Stimulated activated CD4-positive, alpha-beta T cell treated with anti-CD3 and anti-CD28 coated beads, Interleukin-1b, Interleukin-23, amount 100 ng/mL, for 1 hour (primary cell): ENCODE measurements around the gene CHIT1.
"Not testable (repeated sequence)": the region's sequence is repeated elsewhere in the genome, so short reads cannot be mapped to it uniquely, and the experiment has no call there.

Experiments
- DNase-seq, 2 donors: peaks; one replicate each; pipeline ENCODE4 v3.0.0-alpha.2; 2020; ENCODE audit warnings: low read depth in 2 of 2

Gene CHIT1

GRCh38 chr1:203266140-203266539, 36.7 kb upstream of the CHIT1 start:
- not testable (repeated sequence) for DNase-seq

GRCh38 chr1:203265541-203265940, 36.1 kb upstream of the CHIT1 start:
- no peak for DNase-seq

- no peak for DNase-seq
Observed at GRCh38 chr1:203264052-203264501, 34.6 kb upstream of the CHIT1 start.

DNA sequence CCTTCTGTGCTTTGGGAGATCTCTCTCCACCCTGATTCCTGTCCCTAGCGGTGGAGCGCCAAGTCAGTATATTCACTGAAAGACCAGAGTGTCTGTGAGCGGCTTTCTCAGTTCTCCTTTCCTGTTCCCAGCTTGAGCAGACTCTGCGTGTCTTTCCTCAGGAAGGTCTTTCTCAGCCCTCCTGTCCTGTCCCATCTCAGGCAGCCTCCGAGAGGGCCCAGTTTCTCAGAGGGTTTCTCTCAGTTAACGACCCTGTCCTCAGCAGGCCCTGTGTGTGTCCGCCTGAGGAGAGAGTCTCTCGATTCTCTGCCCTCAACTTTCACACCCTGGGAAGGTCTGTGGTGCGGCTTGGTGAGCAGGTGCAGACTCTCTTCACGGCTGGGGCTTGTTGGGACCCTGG, 34.0 kb upstream of the CHIT1 start:
- no peak for DNase-seq

GRCh38 chr1:203256636-203257035, 27.2 kb upstream of the CHIT1 start:
- DNase-seq: not testable (repeated sequence)

- DNase-seq: not testable (repeated sequence)
Observed at GRCh38 chr1:203254782-203255181, 25.3 kb upstream of the CHIT1 start.

- DNase-seq: no peak
Observed at GRCh38 chr1:203252678-203253077, 23.2 kb upstream of the CHIT1 start.

GRCh38 chr1:203251466-203251865, 22.0 kb upstream of the CHIT1 start:
- no peak for DNase-seq

DNA sequence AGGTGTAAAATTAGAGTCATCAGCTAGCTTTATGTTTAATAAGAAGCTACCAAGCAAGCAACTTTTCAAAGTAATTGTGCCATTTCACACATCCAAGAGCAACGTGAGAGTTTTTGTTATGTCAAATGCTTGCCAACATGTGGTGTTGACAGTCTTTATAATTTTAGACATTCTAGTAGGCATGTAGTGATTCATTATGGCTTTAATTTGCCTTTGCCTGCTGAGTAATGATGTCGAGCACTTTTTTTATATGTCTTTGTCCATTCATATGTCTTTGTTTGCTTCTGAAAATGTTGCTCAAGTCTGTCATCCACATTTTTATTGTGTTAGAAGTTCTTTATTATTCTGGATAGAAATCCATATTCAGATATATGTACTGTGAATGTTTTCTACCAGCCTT, 21.4 kb upstream of the CHIT1 start:
- no peak for DNase-seq

- DNase-seq: no peak
Observed at GRCh38 chr1:203244776-203245175, 15.3 kb upstream of the CHIT1 start.

DNA sequence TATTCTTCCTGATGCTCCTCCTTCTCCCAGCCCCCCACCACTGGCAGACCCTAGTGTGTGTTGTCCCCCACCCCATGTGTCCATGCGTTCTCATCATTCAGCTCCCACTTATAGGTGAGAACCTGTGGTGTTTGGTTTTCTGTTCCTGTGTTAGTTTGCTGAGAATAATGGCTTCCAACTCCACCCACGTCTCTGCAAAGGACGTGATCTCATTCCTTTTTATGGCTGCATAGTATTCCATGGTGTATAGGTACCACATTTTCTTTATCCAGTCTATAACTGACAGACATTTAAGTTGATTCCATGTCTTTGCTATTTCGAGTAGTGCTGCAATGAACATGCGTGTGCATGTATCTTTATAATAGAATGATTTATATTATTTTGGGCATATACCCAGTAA, 12.2 kb upstream of the CHIT1 start:
- not testable (repeated sequence) for DNase-seq

DNA sequence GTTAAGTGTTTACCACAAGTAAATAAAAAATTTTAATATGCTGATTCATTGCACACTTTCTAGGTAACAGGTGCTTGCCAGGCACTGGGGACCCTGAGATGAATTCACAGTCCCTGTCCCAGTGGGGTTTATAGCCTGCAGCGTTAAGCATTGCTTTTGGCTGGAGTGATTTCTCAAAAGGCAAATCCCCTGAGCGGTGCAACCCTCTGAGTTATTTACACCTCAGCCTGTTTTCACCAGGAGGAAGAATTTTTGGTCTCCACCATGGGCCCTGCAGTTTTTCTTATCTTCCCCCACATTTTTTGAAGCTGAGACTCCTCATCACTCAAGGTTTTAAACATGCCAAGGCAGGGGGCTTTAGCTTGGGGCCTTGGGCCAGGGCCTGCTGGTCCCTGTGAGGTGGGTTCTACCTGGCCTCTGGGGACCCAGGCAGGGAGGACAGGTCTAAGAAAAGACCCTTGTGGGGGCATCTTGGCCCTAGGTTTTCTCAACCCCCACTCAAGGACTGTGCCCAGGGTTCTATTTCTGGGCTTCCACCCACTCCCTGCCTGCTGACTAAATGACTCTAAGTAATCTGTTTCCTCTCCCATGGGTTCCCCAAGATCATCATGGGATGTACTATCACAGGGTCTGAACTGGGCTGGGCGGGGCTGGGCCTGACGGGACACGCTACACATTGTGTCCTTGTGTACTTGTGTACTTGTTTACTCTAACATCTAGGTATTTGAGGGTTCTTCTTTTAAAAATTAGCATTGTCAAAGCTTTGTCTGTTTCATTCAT, 10.2 kb upstream of the CHIT1 start:
- no peak for DNase-seq

DNA sequence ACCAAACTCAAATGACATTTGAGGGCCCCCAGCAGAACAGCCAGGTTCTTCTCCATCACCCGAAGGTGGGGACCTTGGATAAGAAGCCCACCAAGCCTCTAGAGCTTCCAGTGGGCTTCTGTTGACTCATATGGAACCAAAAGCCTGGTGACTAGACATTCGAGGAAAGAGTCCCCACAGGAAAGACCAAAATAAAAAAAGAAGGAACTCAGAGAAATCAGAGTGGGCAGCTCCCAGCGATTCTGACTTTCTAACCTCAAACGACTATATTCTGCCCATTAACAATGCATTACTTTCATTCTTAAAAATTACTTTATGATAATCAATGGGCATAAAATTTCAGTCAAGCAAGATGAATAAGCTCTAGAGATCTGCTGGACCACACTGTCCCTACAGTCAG, 9.6 kb upstream of the CHIT1 start:
- no peak for DNase-seq

DNA sequence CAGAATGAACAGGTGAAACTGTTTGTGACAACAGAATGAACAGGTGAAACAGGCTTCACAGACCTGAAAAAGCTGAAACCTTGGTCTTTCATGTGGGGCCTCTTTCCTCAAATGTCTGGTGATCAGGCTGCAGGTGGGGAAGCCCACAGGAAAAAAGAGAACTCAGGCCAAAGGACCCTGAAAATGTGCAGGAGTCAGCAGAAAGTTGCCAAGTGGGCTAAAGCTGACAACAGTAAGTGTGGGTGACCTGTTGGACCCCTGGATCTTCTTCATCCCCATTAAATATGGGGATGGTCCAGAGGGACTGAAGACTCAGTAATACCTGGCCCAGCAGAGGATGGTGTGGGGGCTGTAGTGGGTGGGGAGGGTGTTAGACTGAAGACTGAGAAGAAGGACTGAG, 9.1 kb upstream of the CHIT1 start:
- DNase-seq: no peak

GRCh38 chr1:203234901-203235300, 5.4 kb upstream of the CHIT1 start:
- not testable (repeated sequence) for DNase-seq

GRCh38 chr1:203228670-203229069, 803 bp downstream of the CHIT1 start:
- no peak for DNase-seq

DNA sequence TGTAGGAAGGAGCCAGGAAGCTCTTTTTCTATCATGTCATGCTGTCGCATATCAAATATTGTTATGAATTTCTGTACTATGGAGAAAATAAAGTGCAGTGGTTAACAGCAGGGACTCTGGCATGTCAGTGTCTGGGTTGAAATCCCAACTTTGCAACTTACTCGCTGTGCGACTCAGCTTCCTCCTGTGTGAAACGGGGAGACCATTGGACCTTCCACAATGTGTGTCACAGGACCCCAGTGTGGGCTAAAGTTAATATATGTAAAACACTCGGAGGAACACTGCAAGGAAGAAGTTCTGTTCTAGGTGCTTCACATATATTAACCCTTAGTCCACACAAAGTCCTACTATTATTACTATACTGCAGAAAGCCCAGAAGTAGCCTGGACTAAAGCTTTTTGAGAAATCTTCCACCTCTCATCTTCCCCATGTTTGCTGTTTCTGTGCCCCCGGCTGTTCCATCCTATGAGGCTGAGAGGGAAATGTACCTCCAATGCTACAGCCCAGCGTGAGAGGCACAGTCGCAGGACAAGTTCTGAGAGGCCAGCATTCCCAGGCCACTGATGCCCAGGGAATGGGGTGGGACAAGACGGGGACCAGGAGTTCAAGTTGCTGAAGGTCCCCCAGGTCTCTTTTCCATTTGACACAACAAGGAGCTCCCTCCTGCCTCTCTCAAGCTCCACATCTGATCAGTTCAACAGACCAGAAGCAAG, 1.9 kb downstream of the CHIT1 start:
- no peak for DNase-seq

GRCh38 chr1:203225071-203225470, 4.4 kb downstream of the CHIT1 start:
- DNase-seq: no peak

DNA sequence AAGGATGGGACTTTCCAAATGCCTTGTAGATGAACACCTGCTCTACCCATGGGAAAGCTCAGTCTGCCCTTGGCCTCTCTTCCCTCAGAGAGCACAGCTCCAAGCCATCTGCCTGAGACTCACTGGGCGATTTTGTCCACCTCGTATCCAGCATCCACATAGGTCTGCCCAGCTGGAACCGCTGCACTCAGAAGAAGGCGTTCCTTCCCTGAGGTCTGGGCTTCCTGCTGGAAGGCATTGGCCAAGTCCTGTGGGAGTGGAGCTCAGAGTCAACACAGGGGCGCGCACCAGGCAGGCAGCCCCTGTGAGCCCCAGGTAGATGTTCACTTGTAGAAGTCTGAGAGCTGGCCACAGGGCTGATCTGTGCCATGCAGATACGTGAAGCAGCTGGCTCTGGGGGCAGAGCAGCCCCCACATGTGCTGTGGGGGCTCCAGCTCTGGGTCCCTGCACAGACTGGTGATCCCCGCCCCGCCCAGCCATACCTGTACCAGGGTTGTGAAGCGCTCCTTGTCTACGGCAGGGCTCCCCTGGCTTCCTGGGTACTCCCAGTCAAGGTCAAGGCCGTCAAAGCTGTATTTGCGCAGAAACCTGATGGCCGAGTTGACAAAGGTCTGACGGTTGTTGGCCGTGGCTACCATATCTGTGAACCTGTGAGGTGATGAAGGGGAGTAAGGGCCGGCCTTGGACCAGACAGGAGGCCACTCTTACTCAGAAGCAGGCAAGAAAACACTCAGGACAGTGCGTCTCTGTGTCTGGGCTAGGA, 6.3 kb downstream of the CHIT1 start:
- DNase-seq: no peak

DNA sequence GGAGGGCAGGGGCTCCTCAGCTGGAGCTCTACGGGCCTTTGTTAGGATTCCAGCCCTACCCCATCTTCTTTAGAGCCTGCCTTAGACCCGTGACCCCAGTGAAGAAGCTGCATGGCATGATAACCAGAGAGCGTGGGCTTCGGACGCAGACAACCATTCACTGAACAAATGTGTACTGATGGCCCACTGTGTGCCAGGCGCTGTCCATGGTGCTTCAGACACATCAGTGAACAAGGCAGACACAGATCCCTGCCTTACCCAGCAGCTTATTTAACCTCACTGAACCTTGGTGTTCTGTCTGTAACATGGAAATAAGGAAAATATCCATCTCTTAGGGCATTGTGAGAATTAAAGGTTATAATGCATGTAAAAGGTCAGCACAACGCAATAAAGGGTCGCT, 9.5 kb downstream of the CHIT1 start:
- DNase-seq: no peak

GRCh38 chr1:203219171-203219570, 10.3 kb downstream of the CHIT1 start:
- DNase-seq: no peak

GRCh38 chr1:203217668-203218067, 11.8 kb downstream of the CHIT1 start:
- DNase-seq: no peak
